Activated effector memory CD4-positive, alpha-beta T cell treated with Interleukin-2 at 50 U/mL for 16 hours (primary cell): Measurements from ENCODE around the gene ACVRL1.

Source experiments
- DNase-seq: peaks from one replicate; pipeline ENCODE4 v3.0.0-alpha.2; 2020

The ACVRL1 gene

GRCh38 chr12:51907083-51907855 lies at the start of gene ACVRL1:
Gene ACVRL1 (plus strand): TSS chr12:51907504. CDS start chr12:51912475, 4,971 bp downstream.
- no peak for DNase-seq

GRCh38 chr12:51860986-51861385 lies 46.3 kb upstream of the ACVRL1 start:
- DNase-seq = no peak

- DNase-seq = no peak
Measured at GRCh38 chr12:51862947-51863346, 44.4 kb upstream of the ACVRL1 start.

GRCh38 chr12:51863363-51863932 lies 43.9 kb upstream of the ACVRL1 start:
- no peak for DNase-seq

- DNase-seq = no peak
Measured at GRCh38 chr12:51863933-51864832, 43.1 kb upstream of the ACVRL1 start.

- DNase-seq = no peak
Measured at GRCh38 chr12:51864833-51865670, 42.3 kb upstream of the ACVRL1 start.

GRCh38 chr12:51865757-51866270 lies 41.5 kb upstream of the ACVRL1 start:
- DNase-seq = no peak

GRCh38 chr12:51866324-51866723 lies 41.0 kb upstream of the ACVRL1 start:
- DNase-seq = no peak

GRCh38 chr12:51866762-51867161 lies 40.5 kb upstream of the ACVRL1 start:
- no peak for DNase-seq

GRCh38 chr12:51867371-51867770 lies 39.9 kb upstream of the ACVRL1 start:
- no peak for DNase-seq

- DNase-seq = no peak
Measured at GRCh38 chr12:51867796-51868428, 39.4 kb upstream of the ACVRL1 start.

GRCh38 chr12:51868821-51869495 lies 38.3 kb upstream of the ACVRL1 start:
- no peak for DNase-seq

- DNase-seq = no peak
Measured at GRCh38 chr12:51869496-51869865, 37.8 kb upstream of the ACVRL1 start.

- DNase-seq = no peak
Measured at GRCh38 chr12:51869931-51870330, 37.4 kb upstream of the ACVRL1 start.

GRCh38 chr12:51870504-51870903 lies 36.8 kb upstream of the ACVRL1 start:
- DNase-seq = no peak

GRCh38 chr12:51871126-51871525 lies 36.2 kb upstream of the ACVRL1 start:
- DNase-seq = no peak

GRCh38 chr12:51871918-51872688 lies 35.2 kb upstream of the ACVRL1 start:
- DNase-seq = no peak

GRCh38 chr12:51872689-51872981 lies 34.7 kb upstream of the ACVRL1 start:
- no peak for DNase-seq

- DNase-seq = no peak
Measured at GRCh38 chr12:51873251-51873994, 33.9 kb upstream of the ACVRL1 start.

GRCh38 chr12:51874000-51874399 lies 33.3 kb upstream of the ACVRL1 start:
- no peak for DNase-seq
